ENCODE data around the gene TBX4. TPM values are rescaled to one million over a fixed set of nuclear protein-coding genes. Genes with fewer than 3 reads are reported as not detected.

The TBX4 gene
- total and polyA plus RNA-seq, 2 of the 13 experiments (the other 11 are each of a cell fraction or from before 2014, with no cell fraction given) = 0.11 to 1.1 TPM

DNA sequence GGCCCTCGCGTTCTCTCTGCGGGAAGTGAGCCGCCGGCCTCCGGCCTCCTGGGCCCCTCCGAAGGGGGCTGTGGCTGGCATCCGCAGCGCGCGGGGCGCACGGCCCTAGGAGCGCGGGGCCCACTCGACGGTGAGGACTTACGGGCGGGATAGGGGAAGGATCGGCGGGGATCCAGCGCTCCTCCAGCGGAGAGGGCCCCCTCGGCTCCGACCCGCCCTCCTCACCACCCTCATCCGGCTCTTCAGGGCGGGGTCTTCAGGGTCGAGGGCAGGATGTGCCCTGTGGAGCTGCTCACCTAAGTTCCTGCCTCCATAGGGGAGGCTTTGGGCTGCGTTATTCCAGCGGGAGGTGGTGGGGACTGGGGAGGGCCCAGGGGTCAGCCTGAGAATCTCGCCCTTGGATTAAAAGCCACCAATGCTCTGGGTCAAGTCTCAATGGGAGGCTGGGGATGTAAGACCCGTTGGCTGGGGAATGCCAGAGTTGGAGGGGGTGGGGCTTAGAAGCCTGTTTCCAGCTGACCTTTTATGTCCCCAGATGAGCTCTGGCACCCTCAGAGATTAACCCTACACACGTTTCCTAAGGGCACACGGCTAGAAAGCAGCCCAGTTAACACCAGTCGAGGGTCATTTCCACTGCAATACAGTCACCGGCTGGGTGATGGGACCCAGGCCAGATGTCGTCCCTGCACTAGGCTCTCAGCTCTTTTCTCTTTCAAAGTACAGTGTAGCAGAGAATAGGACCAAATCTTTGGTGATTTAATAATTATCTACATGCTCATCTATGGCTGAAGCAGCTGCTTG, 39.2 kb upstream of the TBX4 start (continued):
- TF ChIP-seq, protein P1, sequence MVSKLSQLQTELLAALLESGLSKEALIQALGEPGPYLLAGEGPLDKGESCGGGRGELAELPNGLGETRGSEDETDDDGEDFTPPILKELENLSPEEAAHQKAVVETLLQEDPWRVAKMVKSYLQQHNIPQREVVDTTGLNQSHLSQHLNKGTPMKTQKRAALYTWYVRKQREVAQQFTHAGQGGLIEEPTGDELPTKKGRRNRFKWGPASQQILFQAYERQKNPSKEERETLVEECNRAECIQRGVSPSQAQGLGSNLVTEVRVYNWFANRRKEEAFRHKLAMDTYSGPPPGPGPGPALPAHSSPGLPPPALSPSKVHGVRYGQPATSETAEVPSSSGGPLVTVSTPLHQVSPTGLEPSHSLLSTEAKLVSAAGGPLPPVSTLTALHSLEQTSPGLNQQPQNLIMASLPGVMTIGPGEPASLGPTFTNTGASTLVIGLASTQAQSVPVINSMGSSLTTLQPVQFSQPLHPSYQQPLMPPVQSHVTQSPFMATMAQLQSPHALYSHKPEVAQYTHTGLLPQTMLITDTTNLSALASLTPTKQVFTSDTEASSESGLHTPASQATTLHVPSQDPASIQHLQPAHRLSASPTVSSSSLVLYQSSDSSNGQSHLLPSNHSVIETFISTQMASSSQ (IDR thresholded peaks at IDR 0.05; ENCODE audit: low read depth) = 0 out of 2 replicates have a peak, but pooled peaks have one; percentile 11
- TF ChIP-seq, protein P1 (CRISPR knock-in tag; IDR thresholded peaks at IDR 0.05; ENCODE audit: borderline replicate concordance) = 0 out of 2 replicates have a peak, but pooled peaks have one; percentile 12
- TF ChIP-seq ZNF776 (CRISPR knock-in tag; IDR thresholded peaks at IDR 0.05) = no peak
- no peak for TF ChIP-seq TEAD3 (CRISPR knock-in tag; optimal IDR thresholded peaks at IDR 0.05; ENCODE audit: borderline replicate concordance)
- TF ChIP-seq HNRNPL (IDR thresholded peaks at IDR 0.05; ENCODE audit: low read depth, low read length) = 0 out of 2 replicates have a peak, but pooled peaks have one; percentile 5
- TF ChIP-seq, protein P2, sequence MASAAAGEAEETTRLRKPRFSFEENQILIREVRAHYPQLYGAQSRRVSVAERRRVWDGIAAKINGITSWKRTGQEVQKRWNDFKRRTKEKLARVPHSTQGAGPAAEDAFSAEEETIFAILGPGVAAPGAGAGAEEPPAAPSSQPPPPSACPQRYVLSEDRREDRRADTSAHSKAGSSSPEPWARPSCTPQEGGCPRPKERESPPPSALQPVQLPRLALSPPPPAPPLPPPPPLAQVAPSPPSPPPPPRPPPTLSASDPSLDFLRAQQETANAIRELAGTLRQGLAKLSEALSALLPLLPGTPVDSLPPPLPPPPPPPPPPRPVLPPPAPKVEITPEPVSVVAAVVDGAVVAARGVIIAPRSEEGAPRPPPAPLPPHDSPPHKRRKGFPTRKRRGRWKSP (CRISPR knock-in tag; IDR thresholded peaks at IDR 0.05) = 0 out of 2 replicates have a peak, but pooled peaks have one; percentile 10
- TF ChIP-seq, protein P3, sequence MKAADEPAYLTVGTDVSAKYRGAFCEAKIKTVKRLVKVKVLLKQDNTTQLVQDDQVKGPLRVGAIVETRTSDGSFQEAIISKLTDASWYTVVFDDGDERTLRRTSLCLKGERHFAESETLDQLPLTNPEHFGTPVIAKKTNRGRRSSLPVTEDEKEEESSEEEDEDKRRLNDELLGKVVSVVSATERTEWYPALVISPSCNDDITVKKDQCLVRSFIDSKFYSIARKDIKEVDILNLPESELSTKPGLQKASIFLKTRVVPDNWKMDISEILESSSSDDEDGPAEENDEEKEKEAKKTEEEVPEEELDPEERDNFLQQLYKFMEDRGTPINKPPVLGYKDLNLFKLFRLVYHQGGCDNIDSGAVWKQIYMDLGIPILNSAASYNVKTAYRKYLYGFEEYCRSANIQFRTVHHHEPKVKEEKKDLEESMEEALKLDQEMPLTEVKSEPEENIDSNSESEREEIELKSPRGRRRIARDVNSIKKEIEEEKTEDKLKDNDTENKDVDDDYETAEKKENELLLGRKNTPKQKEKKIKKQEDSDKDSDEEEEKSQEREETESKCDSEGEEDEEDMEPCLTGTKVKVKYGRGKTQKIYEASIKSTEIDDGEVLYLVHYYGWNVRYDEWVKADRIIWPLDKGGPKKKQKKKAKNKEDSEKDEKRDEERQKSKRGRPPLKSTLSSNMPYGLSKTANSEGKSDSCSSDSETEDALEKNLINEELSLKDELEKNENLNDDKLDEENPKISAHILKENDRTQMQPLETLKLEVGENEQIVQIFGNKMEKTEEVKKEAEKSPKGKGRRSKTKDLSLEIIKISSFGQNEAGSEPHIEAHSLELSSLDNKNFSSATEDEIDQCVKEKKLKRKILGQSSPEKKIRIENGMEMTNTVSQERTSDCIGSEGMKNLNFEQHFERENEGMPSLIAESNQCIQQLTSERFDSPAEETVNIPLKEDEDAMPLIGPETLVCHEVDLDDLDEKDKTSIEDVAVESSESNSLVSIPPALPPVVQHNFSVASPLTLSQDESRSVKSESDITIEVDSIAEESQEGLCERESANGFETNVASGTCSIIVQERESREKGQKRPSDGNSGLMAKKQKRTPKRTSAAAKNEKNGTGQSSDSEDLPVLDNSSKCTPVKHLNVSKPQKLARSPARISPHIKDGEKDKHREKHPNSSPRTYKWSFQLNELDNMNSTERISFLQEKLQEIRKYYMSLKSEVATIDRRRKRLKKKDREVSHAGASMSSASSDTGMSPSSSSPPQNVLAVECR (CRISPR knock-in tag; IDR thresholded peaks at IDR 0.05; ENCODE audit: borderline replicate concordance) = no peak
- TF ChIP-seq ZNF615 (CRISPR knock-in tag; IDR thresholded peaks at IDR 0.05; ENCODE audit: borderline replicate concordance) = 0 out of 2 replicates have a peak, but pooled peaks have one; percentile 64
- TF ChIP-seq CBX5 (CRISPR knock-in tag; IDR thresholded peaks at IDR 0.05; ENCODE audit: borderline replicate concordance) = peak; percentile 35; the same call in 1 of the 2 replicates
- TF ChIP-seq, protein P4, sequence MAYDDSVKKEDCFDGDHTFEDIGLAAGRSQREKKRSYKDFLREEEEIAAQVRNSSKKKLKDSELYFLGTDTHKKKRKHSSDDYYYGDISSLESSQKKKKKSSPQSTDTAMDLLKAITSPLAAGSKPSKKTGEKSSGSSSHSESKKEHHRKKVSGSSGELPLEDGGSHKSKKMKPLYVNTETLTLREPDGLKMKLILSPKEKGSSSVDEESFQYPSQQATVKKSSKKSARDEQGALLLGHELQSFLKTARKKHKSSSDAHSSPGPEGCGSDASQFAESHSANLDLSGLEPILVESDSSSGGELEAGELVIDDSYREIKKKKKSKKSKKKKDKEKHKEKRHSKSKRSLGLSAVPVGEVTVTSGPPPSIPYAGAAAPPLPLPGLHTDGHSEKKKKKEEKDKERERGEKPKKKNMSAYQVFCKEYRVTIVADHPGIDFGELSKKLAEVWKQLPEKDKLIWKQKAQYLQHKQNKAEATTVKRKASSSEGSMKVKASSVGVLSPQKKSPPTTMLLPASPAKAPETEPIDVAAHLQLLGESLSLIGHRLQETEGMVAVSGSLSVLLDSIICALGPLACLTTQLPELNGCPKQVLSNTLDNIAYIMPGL (CRISPR knock-in tag; IDR thresholded peaks at IDR 0.05; ENCODE audit: borderline replicate concordance in 1 of 2, low read depth in 1 of 2) = peak in 1 of 2 experiments; percentile 92; a peak in 2 of 4 replicates
- TF ChIP-seq ZNF121 (CRISPR knock-in tag; IDR thresholded peaks at IDR 0.05) = 0 out of 2 replicates have a peak, but pooled peaks have one; percentile 54
- no peak for TF ChIP-seq YY1 (IDR thresholded peaks at IDR 0.05; ENCODE audit: insufficient read depth, insufficient replicate concordance, low read depth, low read length)
- TF ChIP-seq MIER3 (CRISPR knock-in tag; IDR thresholded peaks at IDR 0.05; ENCODE audit: borderline replicate concordance) = no peak

All from HepG2 (cell line).